ENCODE measurements around the gene SLK.

DNA sequence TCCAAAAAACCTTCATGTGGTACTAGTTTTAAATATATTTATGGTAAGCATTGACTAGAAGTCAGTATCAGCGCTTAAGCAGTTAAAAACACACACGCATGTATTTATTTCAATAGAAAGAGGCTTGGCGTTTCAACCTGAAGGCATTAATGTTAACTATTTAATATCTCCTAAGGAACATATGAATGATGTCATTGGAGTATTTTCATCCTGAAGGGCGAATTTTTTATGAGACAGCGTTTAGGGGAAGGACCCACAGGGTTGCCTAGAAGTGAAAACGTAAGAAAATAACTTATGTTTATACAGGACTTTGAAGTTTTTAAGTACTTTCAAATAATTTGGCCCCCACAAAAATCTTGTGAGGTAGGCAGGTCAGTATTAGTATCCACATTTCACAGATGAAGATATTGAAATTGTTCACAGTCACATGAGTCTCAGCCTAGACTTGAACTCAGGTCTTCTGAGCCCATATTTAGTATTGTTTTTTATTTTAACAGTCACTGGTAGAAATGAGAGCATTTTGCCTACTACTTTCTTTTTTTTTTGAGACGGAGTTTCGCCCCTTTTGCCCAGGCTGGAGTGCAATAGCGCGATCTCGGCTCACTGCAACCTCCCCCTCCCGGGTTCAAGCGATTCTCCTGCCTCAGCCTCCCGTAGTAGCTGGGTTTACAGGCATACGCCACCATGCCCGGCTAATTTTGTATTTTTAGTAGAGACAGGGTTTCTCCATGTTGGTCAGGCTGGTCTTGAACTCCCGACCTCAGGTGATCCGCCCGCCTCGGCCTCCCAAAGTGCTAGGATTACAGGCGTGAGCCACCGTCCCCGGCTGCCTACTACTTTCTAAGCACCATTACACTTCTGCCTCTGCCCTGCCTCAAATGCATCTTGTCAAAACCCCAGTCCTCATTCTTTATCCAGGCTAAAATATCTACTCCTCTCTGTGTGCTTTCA is 1.8 kb downstream of the SLK start:
- TF ChIP-seq, protein P1, sequence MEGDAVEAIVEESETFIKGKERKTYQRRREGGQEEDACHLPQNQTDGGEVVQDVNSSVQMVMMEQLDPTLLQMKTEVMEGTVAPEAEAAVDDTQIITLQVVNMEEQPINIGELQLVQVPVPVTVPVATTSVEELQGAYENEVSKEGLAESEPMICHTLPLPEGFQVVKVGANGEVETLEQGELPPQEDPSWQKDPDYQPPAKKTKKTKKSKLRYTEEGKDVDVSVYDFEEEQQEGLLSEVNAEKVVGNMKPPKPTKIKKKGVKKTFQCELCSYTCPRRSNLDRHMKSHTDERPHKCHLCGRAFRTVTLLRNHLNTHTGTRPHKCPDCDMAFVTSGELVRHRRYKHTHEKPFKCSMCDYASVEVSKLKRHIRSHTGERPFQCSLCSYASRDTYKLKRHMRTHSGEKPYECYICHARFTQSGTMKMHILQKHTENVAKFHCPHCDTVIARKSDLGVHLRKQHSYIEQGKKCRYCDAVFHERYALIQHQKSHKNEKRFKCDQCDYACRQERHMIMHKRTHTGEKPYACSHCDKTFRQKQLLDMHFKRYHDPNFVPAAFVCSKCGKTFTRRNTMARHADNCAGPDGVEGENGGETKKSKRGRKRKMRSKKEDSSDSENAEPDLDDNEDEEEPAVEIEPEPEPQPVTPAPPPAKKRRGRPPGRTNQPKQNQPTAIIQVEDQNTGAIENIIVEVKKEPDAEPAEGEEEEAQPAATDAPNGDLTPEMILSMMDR (IDR thresholded peaks at IDR 0.05), result no peak
- TF ChIP-seq, protein P2, sequence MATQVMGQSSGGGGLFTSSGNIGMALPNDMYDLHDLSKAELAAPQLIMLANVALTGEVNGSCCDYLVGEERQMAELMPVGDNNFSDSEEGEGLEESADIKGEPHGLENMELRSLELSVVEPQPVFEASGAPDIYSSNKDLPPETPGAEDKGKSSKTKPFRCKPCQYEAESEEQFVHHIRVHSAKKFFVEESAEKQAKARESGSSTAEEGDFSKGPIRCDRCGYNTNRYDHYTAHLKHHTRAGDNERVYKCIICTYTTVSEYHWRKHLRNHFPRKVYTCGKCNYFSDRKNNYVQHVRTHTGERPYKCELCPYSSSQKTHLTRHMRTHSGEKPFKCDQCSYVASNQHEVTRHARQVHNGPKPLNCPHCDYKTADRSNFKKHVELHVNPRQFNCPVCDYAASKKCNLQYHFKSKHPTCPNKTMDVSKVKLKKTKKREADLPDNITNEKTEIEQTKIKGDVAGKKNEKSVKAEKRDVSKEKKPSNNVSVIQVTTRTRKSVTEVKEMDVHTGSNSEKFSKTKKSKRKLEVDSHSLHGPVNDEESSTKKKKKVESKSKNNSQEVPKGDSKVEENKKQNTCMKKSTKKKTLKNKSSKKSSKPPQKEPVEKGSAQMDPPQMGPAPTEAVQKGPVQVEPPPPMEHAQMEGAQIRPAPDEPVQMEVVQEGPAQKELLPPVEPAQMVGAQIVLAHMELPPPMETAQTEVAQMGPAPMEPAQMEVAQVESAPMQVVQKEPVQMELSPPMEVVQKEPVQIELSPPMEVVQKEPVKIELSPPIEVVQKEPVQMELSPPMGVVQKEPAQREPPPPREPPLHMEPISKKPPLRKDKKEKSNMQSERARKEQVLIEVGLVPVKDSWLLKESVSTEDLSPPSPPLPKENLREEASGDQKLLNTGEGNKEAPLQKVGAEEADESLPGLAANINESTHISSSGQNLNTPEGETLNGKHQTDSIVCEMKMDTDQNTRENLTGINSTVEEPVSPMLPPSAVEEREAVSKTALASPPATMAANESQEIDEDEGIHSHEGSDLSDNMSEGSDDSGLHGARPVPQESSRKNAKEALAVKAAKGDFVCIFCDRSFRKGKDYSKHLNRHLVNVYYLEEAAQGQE (IDR thresholded peaks at IDR 0.05; ENCODE audit: insufficient read depth in 1 of 2, low read depth in 2 of 2, low read length in 1 of 2), result no peak

Measured in Panc1 (cell line).